SK-N-SH (cell line): Measurements from ENCODE around the gene PITHD1.

Experiments used
- CTCF ChIP-seq: fragments of 200-600 bp; sonication (generic); IDR thresholded peaks from 2 replicates; pipeline ENCODE4 v1.6.1; 2017; ENCODE audit warnings: antibody characterized with exemption, mild to moderate bottlenecking, moderate library complexity
- EZH2phosphoT487 ChIP-seq: fragments of 200-600 bp; sonication (generic); IDR thresholded peaks from 2 replicates; pipeline ENCODE4 v1.6.1; 2017; ENCODE audit warnings: low read depth, mixed run types, mild to moderate bottlenecking, antibody characterized with exemption, moderate library complexity, borderline replicate concordance
- GABPA ChIP-seq: IDR thresholded peaks from 2 replicates; pipeline ENCODE4 v1.4.0; 2012; ENCODE audit warnings: low read depth, mild to moderate bottlenecking
- JUND ChIP-seq: IDR thresholded peaks from 2 replicates; pipeline ENCODE4 v1.4.0; 2012
- MEF2A ChIP-seq: IDR thresholded peaks from 2 replicates; pipeline ENCODE4 v1.4.0; 2012; ENCODE audit warnings: low read depth, borderline replicate concordance
- PBX3 ChIP-seq: IDR thresholded peaks from 2 replicates; pipeline ENCODE4; 2012
- RAD21 ChIP-seq: IDR thresholded peaks from 2 replicates; pipeline ENCODE4 v1.6.1; 2012; ENCODE audit warnings: mild to moderate bottlenecking, low read length
- REST ChIP-seq: IDR thresholded peaks from 2 replicates; pipeline ENCODE4 v1.6.1; 2012; ENCODE audit warnings: mild to moderate bottlenecking, low read depth, low read length, moderate library complexity
- SIN3A ChIP-seq: IDR thresholded peaks from 2 replicates; pipeline ENCODE4 v1.6.1; 2012; ENCODE audit warnings: low read depth, mild to moderate bottlenecking, low read length, moderate library complexity, borderline replicate concordance
- TAF1 ChIP-seq: IDR thresholded peaks from 2 replicates; pipeline ENCODE4 v1.6.1; 2012; ENCODE audit warnings: low read depth, mild to moderate bottlenecking, low read length, moderate library complexity, borderline replicate concordance
- YY1 ChIP-seq: IDR thresholded peaks from 2 replicates; pipeline ENCODE4 v1.4.0; 2012; ENCODE audit warnings: low read depth, mild to moderate bottlenecking

GRCh38 chr1:23752909-23753308 is 25.3 kb upstream of the PITHD1 start:
- TF ChIP-seq REST: no peak
- no peak for TF ChIP-seq JUND
- no peak for TF ChIP-seq SIN3A
- TF ChIP-seq EZH2phosphoT487: no peak
- no peak for TF ChIP-seq CTCF
- no peak for TF ChIP-seq RAD21
- TF ChIP-seq YY1: no peak
- TF ChIP-seq PBX3: no peak
- no peak for TF ChIP-seq TAF1
- no peak for TF ChIP-seq GABPA
- TF ChIP-seq MEF2A: no peak
